Measurements from ENCODE around the gene GRIP1. TPM values are rescaled to one million over a fixed set of nuclear protein-coding genes. Genes with fewer than 3 reads are reported as not detected.

The GRIP1 gene
- total RNA-seq, 1 donor from 2014 or later, result not detected

DNA sequence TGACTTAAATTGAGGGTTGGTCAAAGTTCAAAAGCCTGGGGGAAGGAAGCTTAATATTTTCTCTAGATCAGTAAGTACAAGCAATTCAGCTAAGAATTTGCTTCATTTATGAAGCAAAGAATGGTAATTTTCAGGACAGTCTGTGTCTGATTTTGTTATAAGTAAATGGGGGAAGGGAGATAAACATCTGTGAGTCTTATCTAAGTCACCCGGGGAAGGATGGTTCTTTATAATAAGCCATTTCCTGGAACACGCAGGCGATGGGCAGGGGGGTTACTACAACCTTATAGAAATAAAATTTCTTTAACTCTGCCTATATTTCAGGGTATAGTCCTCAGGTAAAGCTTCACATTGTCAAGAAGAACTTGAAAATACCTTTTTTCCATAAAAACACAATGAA, 333.7 kb downstream of the GRIP1 start:
- intact Hi-C loops (cut with micrococcal nuclease), result loop anchor here (5.0 kb wide), 1 partner anchor 38 kb away; no protein-coding TSS in a partner anchor

DNA sequence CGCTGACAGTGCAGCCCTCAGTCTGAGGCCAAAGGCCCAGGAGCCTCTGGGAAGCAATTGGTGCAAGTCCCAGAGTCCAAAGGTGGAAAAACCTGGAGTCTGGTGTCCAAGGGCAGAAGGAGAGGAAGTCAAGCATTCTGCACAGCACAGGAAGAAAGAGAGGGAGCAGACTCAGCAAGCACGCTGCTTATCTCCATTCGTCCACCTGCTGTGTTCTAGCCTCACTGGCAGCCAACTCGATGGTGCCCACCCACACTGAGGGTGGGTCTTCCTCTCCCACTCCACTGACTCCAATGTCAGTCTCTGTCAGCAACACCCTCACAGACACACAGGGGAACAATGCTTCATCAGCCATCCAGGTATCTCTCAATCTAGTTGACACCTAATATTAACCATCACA, 337.8 kb downstream of the GRIP1 start:
- intact Hi-C loops (cut with micrococcal nuclease), result no loop called here

DNA sequence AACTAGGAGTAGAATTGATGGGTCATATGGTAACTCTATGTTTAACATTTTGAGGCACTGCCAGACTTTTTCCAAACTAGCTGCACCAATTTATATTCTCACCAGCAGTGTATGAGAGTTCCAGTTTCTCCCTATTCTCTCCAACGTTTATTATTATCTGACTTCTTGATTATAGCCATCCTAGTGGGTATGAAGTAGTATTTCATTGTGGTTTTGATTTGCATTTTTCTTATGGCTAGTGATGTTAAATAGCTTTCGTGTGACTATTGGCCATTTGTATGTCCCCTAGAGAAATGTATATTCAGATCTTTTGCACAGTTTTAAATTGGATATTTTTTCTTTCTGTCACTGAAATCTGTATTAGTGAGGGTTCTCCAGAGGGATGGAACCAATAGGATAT, 338.7 kb downstream of the GRIP1 start:
- intact Hi-C loops (cut with micrococcal nuclease), result no loop called here

DNA sequence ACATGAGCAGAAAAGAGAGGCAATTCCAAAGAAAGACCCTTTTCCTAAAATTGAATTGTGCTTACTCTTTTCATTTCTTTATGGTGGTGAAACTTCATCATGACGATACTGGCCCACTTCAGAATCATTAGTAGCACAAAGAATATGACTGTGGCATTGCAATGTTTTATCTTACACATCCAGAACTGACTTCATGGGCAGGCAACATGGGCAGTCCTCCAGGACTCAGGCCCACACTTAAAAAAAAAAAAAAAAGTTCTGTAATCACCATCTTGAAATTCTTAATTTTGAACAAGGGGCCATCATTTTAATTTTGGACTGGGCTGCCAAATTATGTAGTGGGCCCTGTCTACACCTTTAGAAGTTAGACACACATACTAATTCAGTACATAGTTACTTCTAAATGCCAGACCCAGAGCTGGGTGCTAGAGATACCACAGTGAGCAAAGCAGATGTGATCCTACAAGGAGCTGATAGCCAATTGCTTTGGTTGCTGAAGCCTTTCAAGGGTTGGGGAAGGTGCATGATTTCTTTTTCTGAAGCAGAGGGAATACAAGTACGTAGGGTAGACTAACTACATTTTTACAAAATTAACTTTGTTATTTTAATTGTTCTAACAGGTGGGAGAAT, 341.4 kb downstream of the GRIP1 start:
- intact Hi-C loops (cut with micrococcal nuclease), result no loop called here

DNA sequence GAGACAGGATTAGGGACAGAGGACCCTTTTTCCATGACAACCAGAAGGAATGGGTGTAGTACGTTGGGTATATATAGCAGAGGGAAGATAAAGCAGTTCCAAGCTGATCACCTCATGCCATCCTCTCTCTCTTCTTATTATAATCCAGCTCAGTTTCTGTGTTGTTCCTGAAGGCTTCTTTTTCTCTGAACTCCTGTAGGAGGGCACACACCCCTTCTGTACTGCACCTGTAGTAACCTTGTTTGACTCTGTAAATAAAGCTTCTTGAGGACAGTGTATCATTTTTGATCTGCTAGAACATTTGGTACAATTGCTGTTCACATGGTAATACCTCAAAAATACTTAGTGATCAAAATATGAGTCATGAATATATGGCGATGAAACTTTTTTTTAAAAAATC, 343.1 kb downstream of the GRIP1 start:
- intact Hi-C loops (cut with micrococcal nuclease), result no loop called here

DNA sequence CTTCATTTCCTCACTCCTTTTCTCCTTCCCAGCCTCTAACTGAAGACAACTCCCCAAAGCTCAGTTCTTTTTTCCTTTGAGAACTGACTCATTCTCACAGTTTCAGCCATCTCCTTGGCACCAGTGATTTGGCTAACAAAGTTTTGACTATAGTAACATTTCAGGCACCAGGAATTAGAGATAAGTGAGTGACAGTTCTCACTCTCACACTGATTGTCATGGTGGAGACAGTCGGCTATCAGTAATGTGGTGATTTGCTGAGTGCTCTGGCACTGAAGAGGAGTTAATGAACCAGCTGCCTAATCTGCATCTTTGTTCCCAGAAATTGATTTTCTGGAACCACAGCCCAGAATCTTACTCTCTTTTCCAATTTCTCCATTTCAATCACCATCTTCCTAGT, 347.1 kb downstream of the GRIP1 start:
- intact Hi-C loops (cut with micrococcal nuclease), result no loop called here

DNA sequence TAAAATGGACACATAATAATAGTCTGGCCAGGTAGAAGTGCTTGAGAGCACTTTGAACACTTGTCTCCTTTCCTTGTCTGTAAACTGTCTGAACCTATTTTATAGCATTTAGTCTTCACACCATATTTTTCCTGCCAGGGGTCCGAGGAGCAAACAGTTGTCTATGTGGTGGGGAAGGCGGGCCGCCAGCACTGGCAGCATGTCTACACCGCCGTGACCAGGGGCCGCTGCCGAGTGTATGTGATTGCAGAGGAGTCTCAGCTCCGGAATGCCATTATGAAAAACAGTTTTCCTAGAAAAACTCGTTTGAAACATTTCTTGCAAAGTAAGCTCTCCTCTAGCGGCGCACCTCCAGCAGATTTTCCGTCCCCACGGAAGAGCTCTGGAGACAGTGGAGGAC, 347.9 kb downstream of the GRIP1 start:
- intact Hi-C loops (cut with micrococcal nuclease), result no loop called here

DNA sequence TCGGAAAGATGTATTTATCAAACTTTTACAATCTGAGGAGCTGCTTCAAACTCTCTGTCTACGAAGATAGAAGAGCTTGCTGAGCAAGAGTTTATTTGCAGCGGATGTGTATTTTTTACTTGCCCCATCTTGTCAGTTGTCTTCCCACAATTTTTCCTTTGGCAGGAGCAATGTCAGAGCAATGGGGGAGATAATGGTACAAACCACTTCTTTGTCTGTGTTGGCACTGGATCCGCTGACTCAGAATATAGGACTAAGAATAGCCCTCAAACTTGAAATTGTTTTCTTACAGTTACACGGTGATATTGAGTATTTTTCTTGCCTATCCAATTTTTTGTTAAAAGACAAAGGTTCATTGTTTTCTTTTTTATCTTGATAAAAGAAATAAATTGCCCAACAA, 348.9 kb downstream of the GRIP1 start:
- intact Hi-C loops (cut with micrococcal nuclease), result loop anchor here (10.0 kb wide), 1 partner anchor 55 kb away; no protein-coding TSS in a partner anchor

DNA sequence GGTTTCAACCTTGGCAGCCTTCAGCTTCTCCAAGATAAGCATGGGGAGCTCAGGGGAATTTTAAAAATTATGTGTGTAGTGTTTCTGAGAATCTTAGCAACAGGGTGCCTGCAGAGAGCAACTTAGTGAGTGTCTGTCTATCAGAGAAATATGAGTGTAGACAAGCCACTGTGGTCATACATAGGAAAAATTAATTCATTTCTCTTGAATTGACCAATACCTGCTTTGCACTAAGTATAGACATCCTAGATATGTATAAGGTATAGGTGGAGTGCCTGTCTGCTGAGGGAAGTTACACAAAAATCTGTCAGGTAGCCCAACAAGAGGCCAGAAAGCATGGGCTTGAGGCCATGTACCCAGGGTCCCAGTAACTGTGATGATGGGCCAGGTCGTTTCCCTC, 355.9 kb downstream of the GRIP1 start:
- intact Hi-C loops (cut with micrococcal nuclease), result loop anchor here (10.0 kb wide), 1 partner anchor 48 kb away; no protein-coding TSS in a partner anchor

DNA sequence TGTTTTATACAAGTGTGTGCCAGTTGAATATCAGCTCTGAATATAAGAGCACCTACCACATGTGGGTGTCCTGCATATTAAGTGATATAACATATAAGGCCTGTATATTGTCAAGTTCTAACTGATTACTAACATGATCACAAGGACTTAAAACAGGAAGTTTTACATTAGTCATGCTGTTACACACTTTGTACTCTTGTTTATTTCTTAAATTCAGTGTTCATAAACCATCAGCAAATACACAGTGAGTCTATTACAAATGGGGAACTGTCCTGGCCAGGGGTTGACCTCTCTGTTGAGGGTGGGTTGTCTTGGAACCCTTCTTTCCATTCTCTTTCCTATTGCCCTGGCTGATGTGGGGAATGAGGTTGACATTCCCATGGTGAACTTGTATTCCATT, 357.4 kb downstream of the GRIP1 start:
- intact Hi-C loops (cut with micrococcal nuclease), result loop anchor here (10.0 kb wide), 1 partner anchor 47 kb away; no protein-coding TSS in a partner anchor

DNA sequence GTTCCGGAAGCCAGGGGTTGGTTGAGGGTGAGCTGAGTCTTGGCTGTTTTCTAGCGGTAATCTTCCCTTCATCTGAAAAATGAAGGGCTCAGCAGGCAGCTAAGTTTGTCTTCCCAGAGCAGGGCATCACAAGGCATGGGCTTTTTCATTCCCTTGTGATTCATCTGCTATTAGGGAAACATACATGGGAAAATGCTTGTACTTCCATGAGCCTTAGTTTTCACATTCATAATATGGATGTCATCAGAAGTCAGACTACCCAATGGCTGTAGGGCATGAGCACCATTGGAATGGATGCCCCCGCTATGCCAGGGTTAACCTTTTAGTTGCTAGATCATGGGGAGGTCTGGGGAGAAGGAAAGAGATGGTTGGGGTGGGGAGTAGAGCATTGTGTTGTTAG, 357.9 kb downstream of the GRIP1 start:
- intact Hi-C loops (cut with micrococcal nuclease), result loop anchor here (10.0 kb wide), 1 partner anchor 46 kb away; no protein-coding TSS in a partner anchor

DNA sequence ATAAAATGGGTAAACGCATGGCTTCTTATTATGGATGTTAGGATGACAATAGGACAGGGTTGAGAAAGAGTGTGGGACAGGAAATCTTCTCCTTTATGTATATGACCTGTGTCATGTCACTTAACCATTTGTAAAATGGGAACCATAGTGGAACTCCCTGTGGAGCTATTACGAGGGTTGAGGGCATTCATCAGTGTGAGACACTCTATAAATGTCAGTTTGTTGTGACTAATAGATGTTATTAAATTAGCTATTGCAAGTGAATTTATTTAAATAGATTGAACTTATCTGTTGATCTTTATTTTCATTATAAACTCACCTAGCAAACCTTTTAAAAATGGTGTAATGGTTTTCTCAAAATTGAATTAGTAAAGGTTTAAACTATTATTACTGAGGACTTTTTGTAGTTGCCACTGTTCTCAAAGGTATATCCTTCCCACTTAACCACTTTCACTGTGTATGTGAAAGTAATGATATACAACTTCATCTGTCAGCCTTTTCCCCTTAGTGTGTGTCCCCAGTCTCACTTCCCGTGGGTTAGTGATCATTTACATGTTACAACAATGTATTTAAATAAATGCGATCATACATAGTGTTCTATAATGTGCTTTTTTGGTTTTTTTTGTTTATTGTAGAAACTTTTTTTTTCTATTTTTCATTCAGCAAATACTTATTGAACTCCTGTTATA, 359.5 kb downstream of the GRIP1 start:
- intact Hi-C loops (cut with micrococcal nuclease), result no loop called here

DNA sequence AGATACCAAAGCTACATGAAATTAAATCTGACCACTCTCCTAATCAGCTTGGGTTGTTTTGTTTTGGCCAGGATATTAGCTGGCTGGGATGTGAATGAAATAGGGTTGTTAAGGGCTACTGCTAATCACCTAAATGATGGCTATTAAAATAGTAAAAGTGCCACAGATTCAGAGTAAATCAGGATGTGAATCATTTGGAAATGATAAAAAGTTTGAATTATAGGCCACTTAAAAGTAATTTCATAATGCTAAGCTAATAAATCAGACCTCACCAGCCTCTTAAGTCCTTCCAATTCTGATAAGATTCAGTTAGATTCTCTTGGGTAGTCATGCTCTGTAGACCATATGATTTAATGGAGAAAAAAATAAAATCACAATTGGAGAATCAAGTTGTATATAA, 364.6 kb downstream of the GRIP1 start:
- intact Hi-C loops (cut with micrococcal nuclease), result no loop called here

DNA sequence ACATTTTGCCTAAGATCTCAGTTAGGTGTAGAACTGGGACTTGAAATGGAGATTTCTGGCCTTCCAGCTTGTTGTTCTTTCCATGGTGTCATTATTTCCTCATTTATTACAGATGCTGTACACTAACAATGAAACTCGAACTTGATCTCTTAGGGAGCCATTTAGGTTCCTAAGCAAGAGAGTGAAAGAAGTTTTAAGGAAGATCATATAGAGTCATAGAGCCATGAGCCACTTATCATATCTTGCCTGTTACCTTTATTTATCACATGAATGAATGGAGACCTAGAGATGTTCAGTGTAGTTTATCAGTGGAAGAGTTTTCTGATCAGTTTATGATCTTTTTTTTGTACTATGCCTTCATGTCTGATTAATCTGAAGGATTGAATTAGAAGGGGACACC, 366.7 kb downstream of the GRIP1 start:
- intact Hi-C loops (cut with micrococcal nuclease), result no loop called here

DNA sequence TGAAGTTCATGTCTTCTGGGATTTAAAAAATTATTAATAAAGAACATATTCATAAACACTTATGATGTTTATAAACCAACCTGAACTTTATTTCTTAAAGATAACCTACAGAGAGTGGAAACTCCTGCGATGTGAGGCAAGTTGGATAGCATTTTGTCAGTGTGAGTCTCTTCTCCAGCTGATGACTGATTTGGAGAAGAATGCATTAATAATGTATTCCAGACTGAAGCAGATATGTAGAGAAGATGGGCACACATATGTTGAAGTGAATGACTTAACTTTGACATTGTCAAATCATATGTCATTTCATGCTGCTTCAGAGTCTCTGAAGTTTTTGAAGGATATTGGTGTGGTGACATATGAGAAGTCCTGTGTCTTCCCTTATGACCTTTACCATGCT, 369.3 kb downstream of the GRIP1 start:
- intact Hi-C loops (cut with micrococcal nuclease), result loop anchor here (5.0 kb wide), 1 partner anchor 38 kb away; no protein-coding TSS in a partner anchor

DNA sequence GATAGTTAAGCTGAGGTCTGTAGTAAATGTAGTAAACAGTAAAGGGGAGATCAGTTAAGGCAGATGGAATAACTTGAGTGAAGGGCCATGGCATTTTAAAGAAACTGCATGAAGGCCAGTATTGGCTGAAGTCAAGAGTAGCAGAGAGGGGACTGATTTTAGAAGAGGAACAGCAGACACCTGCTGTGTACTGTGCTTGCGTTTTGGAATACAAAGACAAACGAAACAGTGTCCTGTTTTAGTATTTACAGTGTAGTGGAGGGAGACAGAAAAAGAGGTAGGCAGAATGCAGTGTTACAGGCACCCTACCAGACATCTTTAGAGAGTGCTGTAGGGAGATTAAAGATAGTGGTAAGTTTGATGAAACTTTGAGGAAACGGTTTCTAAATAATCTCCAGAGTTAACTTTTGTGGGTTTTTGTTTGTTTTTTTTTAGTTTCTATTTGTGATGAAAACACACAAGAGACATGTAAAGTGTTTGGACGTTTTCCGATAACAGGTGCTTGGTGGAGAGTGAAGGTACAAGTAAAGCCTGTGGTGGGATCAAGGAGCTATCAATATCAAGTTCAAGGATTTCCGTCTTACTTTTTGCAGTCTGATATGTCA, 374.5 kb downstream of the GRIP1 start:
- intact Hi-C loops (cut with micrococcal nuclease), result loop anchor here (2.0 to 5.0 kb wide), 4 partner anchors 37 to 1936 kb away; partner anchors contain the start of gene CAND1

DNA sequence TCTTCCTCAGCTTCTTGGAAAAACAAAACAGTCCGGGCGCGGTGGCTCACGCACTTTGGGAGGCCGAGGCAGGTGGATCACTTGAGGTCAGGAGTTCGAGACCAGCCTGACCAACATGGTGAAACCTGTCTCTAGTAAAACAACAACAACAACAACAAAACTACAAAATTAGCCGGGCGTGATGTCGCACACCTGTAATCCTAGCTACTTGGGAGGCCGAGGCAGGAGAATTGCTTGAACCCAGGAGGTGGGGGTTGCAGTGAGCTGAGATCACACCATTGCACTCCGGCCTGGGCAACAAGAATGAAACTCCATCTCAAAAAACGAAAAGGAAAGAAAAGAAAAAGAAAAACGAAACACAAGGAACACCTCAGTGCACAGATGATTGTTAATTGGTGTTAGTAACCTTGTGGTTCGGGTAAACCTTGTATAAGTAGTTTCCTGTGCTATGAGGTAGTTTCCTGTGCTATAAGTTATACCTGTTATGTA, 375.5 kb downstream of the GRIP1 start:
- intact Hi-C loops (cut with micrococcal nuclease), result loop anchor here (5.0 kb wide), 3 partner anchors 36 to 1131 kb away; partner anchors contain the start of gene CAND1

DNA sequence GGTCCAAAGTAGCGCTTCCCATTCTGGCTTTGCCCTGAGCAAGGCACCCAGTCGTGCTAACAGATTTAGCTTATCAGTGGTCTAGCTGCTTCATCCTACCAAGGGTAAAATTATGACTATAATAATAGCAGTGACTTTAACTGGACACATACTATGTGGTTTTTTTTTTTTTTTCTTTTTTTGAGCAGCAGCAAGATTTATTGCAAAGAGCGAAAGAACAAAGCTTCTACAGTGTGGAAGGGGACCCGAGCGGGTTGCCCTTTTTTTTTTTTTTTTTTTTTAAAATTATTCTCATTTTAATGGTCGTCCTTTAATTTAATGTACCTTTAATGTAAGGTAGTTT, 376.1 kb downstream of the GRIP1 start:
- intact Hi-C loops (cut with micrococcal nuclease), result loop anchor here (1.0 to 5.0 kb wide), 7 partner anchors 14 to 1130 kb away; partner anchors contain the start of genes CAND1 and TMBIM4

DNA sequence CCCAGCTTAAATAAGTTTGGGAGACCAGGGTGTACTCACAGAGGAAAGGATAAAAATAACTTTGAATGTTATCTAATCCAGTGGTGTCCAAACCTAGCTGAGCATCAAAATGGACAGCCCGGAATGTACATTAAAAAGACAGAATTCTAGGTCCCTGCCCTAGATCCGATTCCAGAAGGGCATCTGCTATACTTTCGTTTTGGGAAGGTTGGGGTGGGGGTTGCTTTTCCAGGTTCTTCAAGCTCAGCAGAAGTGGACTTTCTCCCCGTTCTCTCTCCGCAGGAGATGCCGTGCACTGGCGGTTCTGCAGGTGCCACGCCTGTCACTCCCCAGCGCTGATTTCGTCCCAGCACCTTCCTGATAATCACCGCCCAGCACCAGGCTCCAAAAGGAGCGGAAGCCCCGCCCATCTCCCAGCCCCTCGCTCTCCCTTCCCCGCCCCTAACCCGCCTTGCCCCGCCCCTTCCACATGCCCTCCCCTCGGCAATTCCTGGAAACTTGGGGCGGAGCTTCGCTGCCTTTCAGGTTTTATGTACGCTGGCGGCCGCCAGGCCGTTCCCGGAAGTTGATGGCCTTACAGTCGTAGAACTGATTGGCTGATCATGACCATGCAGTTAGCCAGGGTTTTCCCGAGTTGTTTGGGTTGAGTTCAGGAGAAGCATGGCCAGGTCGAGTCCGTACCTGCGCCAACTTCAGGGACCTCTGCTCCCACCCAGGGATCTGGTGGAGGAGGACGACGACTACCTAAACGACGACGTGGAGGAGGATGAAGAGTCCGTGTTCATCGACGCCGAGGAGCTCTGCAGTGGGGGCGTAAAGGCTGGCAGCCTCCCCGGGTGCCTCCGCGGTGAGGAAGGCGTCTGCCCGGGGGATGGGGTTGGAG, 376.7 kb downstream of the GRIP1 start, which contains the start of gene HELB:
Gene HELB (plus strand): TSS at position 550 of the 883 bp plus-strand sequence. CDS start 111 bp downstream, at position 661.
- intact Hi-C loops (cut with micrococcal nuclease), result loop anchor here (1.0 to 5.0 kb wide), 7 partner anchors 14 to 1130 kb away; partner anchors contain the start of genes CAND1 and TMBIM4

DNA sequence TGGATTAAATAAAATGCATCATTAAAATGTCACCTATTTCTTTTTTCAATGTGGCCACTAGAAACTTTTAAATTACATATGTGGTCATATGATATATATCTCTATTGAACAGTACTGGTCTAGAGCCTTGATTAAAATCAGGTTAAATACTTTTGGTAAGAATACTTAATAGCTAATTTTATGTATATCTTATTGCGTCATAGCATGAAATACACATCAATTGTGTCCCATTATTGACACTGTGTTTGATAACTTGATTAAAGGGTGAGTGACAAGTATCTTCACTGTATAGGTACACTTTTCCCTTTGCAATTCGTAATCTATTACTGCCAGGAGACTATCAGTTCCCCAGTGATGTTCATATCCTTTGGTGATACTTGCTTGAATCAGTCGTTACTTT, 381.0 kb downstream of the GRIP1 start:
- intact Hi-C loops (cut with micrococcal nuclease), result no loop called here
